NCI-H526 treated with DMSO at 0.1 percent for 48 hours (cell line): ENCODE data around the gene CPT1B.
A peak's percentile ranks its signal among the peaks of the same experiment; 100 is the strongest.
"Not testable (repeated sequence)": the region's sequence is repeated elsewhere in the genome, so short reads cannot be mapped to it uniquely, and the experiment has no call there.

Experiments used
- DNase-seq: peaks from one replicate; lab custom pipeline; 2025; lab: John Stamatoyannopoulos, UW

CPT1B gene

GRCh38 chr22:50527921-50528681, 50.1 kb downstream of the CPT1B start:
- no peak for DNase-seq

- no peak for DNase-seq
These were observed 51.1 kb downstream of the CPT1B start for GRCh38 chr22:50526834-50527801.

GRCh38 chr22:50526108-50526833, 52.0 kb downstream of the CPT1B start:
- DNase-seq = no peak

- peak; percentile 66 for DNase-seq
These were observed 52.4 kb downstream of the CPT1B start for GRCh38 chr22:50525858-50526107.

GRCh38 chr22:50525104-50525857, 52.9 kb downstream of the CPT1B start, which contains the start of gene SCO2:
Gene SCO2 (minus strand): TSS chr22:50525598. CDS start chr22:50524411, 1,187 bp downstream.
- peak; percentile 80 for DNase-seq

- DNase-seq = no peak
These were observed 53.5 kb downstream of the CPT1B start for GRCh38 chr22:50524676-50525103.

- peak; percentile 33 for DNase-seq
These were observed 54.2 kb downstream of the CPT1B start for GRCh38 chr22:50523806-50524675.

- DNase-seq = no peak
These were observed 54.8 kb downstream of the CPT1B start for GRCh38 chr22:50523458-50523805.

- no peak for DNase-seq
These were observed 55.3 kb downstream of the CPT1B start for GRCh38 chr22:50522806-50523438.

GRCh38 chr22:50522208-50522805, 55.9 kb downstream of the CPT1B start:
- DNase-seq = no peak

- no peak for DNase-seq
These were observed 56.5 kb downstream of the CPT1B start for GRCh38 chr22:50521710-50522109.

- no peak for DNase-seq
These were observed 57.3 kb downstream of the CPT1B start for GRCh38 chr22:50520826-50521453.

- not testable (repeated sequence) for DNase-seq
These were observed 58.0 kb downstream of the CPT1B start for GRCh38 chr22:50520184-50520583.

- DNase-seq = no peak
These were observed 59.1 kb downstream of the CPT1B start for GRCh38 chr22:50519151-50519550.
